HL-60 (cell line): Measurements from ENCODE around the gene SUGP1.

Experiments
- GABPA ChIP-seq: IDR thresholded peaks from 2 replicates; pipeline ENCODE4 v1.6.1; 2012; ENCODE audit warnings: low read depth
- POLR2AphosphoS5 ChIP-seq: IDR thresholded peaks from 2 replicates; pipeline ENCODE4 v1.6.1; 2012; ENCODE audit warnings: low read depth
- REST ChIP-seq: IDR thresholded peaks from 2 replicates; pipeline ENCODE4 v1.6.1; 2012; ENCODE audit warnings: low read depth; ENCODE audit not compliant: insufficient replicate concordance
- SPI1 ChIP-seq: IDR thresholded peaks from 2 replicates; pipeline ENCODE4 v1.6.1; 2012; ENCODE audit warnings: low read depth, mild to moderate bottlenecking, borderline replicate concordance
- TF ChIP-seq, protein P1 (sequence below): IDR thresholded peaks from one replicate; pipeline ENCODE4 v1.5.1; 2011; ENCODE audit warnings: low read length, control low read depth, inconsistent platforms; ENCODE audit not compliant: insufficient read depth

GRCh38 chr19:19342086-19343015 lies 22.0 kb upstream of the SUGP1 start:
- TF ChIP-seq, protein P1, sequence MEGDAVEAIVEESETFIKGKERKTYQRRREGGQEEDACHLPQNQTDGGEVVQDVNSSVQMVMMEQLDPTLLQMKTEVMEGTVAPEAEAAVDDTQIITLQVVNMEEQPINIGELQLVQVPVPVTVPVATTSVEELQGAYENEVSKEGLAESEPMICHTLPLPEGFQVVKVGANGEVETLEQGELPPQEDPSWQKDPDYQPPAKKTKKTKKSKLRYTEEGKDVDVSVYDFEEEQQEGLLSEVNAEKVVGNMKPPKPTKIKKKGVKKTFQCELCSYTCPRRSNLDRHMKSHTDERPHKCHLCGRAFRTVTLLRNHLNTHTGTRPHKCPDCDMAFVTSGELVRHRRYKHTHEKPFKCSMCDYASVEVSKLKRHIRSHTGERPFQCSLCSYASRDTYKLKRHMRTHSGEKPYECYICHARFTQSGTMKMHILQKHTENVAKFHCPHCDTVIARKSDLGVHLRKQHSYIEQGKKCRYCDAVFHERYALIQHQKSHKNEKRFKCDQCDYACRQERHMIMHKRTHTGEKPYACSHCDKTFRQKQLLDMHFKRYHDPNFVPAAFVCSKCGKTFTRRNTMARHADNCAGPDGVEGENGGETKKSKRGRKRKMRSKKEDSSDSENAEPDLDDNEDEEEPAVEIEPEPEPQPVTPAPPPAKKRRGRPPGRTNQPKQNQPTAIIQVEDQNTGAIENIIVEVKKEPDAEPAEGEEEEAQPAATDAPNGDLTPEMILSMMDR: peak; percentile 89
- TF ChIP-seq SPI1 (no peak), REST (no peak), POLR2AphosphoS5 (peak; percentile 58; the same call in 1 of the 2 replicates), GABPA (no peak)
